Sigmoid colon (tissue), 7 donors: ENCODE measurements around the gene CC2D2A. TPM values are rescaled to one million over a fixed set of nuclear protein-coding genes. Genes with fewer than 3 reads are reported as not detected.

ENCODE experiments used
- DNase-seq: peaks from one replicate; pipeline ENCODE4 v3.0.0-alpha.2; 2019
- H3K27ac ChIP-seq, 4 donors: fragments of 200-600 bp; sonication (generic); one replicate each; pipeline ENCODE4 v1.5.1; 2016 to 2019; ENCODE audit warnings: mild to moderate bottlenecking in 1 of 4
- H3K27me3 ChIP-seq, 3 donors: fragments of 200-600 bp; sonication (generic); one replicate each; pipeline ENCODE4 v1.5.1; 2019; ENCODE audit warnings: mild to moderate bottlenecking in 1 of 3
- H3K36me3 ChIP-seq, 4 donors: fragments of 200-600 bp; sonication (generic); one replicate each; pipeline ENCODE4 v1.5.1; 2016 to 2019
- H3K4me1 ChIP-seq, 4 donors: fragments of 200-600 bp; sonication (generic); one replicate each; pipeline ENCODE4 v1.5.1; 2017 to 2019
- H3K4me3 ChIP-seq, 4 donors: fragments of 200-600 bp; sonication (generic); one replicate each; pipeline ENCODE4 v1.5.1; 2017 to 2019; ENCODE audit warnings: mild to moderate bottlenecking in 2 of 4, moderate library complexity in 1 of 4
- H3K9me3 ChIP-seq, 4 donors: fragments of 200-600 bp in 3 of 4; sonication (generic) in 3 of 4; one replicate each; pipeline versions ENCODE4 v1.5.1 to v1.6.1; 2013 to 2019
- EP300 ChIP-seq, 4 donors: sonication (generic); formaldehyde crosslinking; IDR thresholded peaks; one replicate each; pipeline ENCODE4 v1.6.1; 2017; ENCODE audit warnings: antibody characterized with exemption in 4 of 4
- POLR2A ChIP-seq, 2 donors: fragments of 450-650 bp; IDR thresholded peaks; one replicate each; pipeline ENCODE4 v1.6.1; 2016; ENCODE audit warnings: antibody characterized with exemption in 2 of 2, mild to moderate bottlenecking in 2 of 2, moderate library complexity in 2 of 2
- POLR2AphosphoS5 ChIP-seq, 4 donors: sonication (generic); formaldehyde crosslinking; IDR thresholded peaks; one replicate each; pipeline ENCODE4 v1.6.1; 2017; ENCODE audit warnings: antibody characterized with exemption in 4 of 4
- WGBS, 2 donors: extraction: QIAGEN DNeasy Blood & Tissue Kit; methylation state at CpG; one replicate each; pipeline ENCODE4 v1.1.7; 2013; 5-methylcytosine and 5-hydroxymethylcytosine counted together
- intact Hi-C: fragments of 100-400 bp; cut with DNase I; formaldehyde crosslinking; loops from one replicate; pipeline ENCODE4 v1.15.1; 2023
- polyA plus RNA-seq, 3 donors: library from polyadenylated mRNA; stranded (reverse); fragments of 200-250 nt; gene quantifications; one replicate each; pipeline ENCODE4 v1.2.3, GENCODE V29; 2013
- total RNA-seq, 4 donors: library from RNA; depleted of rRNA; stranded (reverse); fragments of >200 nt; gene quantifications; one replicate each; pipeline ENCODE4 v1.1.0, GENCODE V29; 2016
- TF ChIP-seq, protein P1 (sequence below), 4 experiments: fragments of 450-650 bp in 3 of 4; fragments of 200-600 bp in 1 of 4; IDR thresholded peaks; one replicate each; pipeline ENCODE4 v1.5.1; 2016 to 2019; ENCODE audit warnings: antibody characterized with exemption in 4 of 4, mild to moderate bottlenecking in 3 of 4, moderate library complexity in 2 of 4
- donor health status: healthy with polysubstance abuse.
- donor health status: Bipolar disorder and iron deficiency.
- donor health status: healthy.

The CC2D2A gene
- total and polyA plus RNA-seq, 7 donors: 2.5 to 113 (median 41.0) TPM

DNA sequence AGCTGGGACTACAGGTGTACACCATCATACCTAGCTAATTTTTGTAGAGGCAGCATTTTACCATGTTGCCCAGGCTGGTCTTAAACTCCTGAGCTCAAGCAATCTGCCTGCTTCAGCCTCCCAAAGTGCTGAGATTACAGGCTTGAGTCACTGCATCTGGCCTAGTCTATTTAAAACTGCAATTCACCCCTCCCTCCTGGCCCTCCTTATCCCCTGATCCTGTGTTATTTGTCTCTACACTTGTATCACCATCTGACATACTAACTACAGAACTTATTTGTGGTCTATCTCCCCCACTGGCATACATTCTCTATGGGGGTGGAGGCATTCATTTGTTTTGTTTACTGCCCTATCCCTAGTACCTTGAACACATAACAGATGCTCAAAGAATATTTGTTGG lies 23.7 kb downstream of the CC2D2A start:
- H3K36me3 ChIP-seq: peaks cover 0 to 40% (median 4%) of the 10 kb centered on the region in 4 donors
- H3K9me3 ChIP-seq: peaks cover 0 to 7% (median 0%) of the 10 kb centered on the region in 4 donors
- no peak overlapping the region for H3K27ac ChIP-seq
- DNase-seq: no peak
- no peak overlapping the region for H3K4me3 ChIP-seq
- H3K27me3 ChIP-seq: no peaks in the 10 kb centered on the region
- H3K4me1 ChIP-seq: peaks cover 0 to 10% (median 5%) of the 10 kb centered on the region in 4 donors
- TF ChIP-seq EP300 (IDR thresholded peaks at IDR 0.05) (no peak), POLR2AphosphoS5 (IDR thresholded peaks at IDR 0.05) (no peak), POLR2A (IDR thresholded peaks at IDR 0.05) (no peak)
- TF ChIP-seq, protein P1, sequence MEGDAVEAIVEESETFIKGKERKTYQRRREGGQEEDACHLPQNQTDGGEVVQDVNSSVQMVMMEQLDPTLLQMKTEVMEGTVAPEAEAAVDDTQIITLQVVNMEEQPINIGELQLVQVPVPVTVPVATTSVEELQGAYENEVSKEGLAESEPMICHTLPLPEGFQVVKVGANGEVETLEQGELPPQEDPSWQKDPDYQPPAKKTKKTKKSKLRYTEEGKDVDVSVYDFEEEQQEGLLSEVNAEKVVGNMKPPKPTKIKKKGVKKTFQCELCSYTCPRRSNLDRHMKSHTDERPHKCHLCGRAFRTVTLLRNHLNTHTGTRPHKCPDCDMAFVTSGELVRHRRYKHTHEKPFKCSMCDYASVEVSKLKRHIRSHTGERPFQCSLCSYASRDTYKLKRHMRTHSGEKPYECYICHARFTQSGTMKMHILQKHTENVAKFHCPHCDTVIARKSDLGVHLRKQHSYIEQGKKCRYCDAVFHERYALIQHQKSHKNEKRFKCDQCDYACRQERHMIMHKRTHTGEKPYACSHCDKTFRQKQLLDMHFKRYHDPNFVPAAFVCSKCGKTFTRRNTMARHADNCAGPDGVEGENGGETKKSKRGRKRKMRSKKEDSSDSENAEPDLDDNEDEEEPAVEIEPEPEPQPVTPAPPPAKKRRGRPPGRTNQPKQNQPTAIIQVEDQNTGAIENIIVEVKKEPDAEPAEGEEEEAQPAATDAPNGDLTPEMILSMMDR (IDR thresholded peaks at IDR 0.05): no peak
- intact Hi-C loops: no loop called here

DNA sequence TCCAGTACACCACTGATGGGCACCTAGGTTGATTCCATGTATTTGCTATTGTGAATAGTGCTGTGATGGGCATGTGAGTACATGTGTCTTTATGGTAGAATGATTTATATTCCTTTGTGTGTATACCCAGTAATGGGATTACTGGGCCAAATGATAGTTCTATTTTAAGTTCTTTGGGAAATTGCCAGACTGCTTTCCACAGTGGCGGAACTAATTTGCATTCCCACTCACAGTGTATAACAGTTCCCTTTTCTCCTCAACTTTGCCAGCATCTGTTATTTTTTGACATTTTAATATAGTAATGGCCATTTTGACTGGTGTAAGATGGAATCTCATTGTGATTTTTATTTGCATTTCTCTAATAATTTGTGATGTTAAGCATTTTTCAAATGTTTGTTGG lies 25.9 kb downstream of the CC2D2A start:
- peaks cover 0 to 4% (median 0%) of the 10 kb centered on the region in 4 donors for H3K4me1 ChIP-seq
- no peaks in the 10 kb centered on the region for H3K27me3 ChIP-seq
- 83 to 90% methylated on average over 1 of the region's 1 CpG for WGBS, 2 donors
- H3K27ac ChIP-seq: no peak overlapping the region
- peaks cover 0 to 20% (median 3%) of the 10 kb centered on the region in 4 donors for H3K36me3 ChIP-seq
- no peak for DNase-seq
- peaks cover 0 to 5% (median 0%) of the 10 kb centered on the region in 4 donors for H3K9me3 ChIP-seq
- H3K4me3 ChIP-seq: no peak overlapping the region
- TF ChIP-seq EP300 (IDR thresholded peaks at IDR 0.05) (no peak), POLR2A (IDR thresholded peaks at IDR 0.05) (no peak), POLR2AphosphoS5 (IDR thresholded peaks at IDR 0.05) (no peak)
- TF ChIP-seq, protein P1 (IDR thresholded peaks at IDR 0.05): no peak
- intact Hi-C loops: no loop called here

DNA sequence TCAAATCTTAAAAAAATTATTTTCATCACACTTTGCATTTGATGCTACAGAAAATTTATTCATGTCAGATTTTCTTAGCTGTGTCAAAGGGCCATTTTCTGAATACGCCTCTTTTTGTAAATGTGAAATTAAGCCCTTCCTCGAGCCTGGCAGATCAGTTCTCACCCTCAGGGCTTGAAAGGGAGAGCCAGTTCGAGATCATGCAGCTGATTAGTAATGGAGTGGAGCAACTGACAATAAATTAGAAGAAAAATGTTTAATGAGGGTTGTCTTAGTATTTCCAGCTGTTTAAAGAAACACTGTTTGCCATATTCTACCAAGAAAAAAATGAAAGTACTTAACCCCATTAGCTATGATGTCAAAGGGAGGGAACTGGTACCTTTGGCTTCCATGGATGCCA lies 28.7 kb downstream of the CC2D2A start:
- 74 to 80% methylated on average over 3 of the region's 3 CpGs for WGBS, 2 donors
- DNase-seq: no peak
- no peak overlapping the region for H3K4me3 ChIP-seq
- peaks cover 0 to 38% (median 6%) of the 10 kb centered on the region in 4 donors for H3K36me3 ChIP-seq
- TF ChIP-seq EP300 (IDR thresholded peaks at IDR 0.05) (no peak), POLR2AphosphoS5 (IDR thresholded peaks at IDR 0.05) (no peak), POLR2A (IDR thresholded peaks at IDR 0.05) (no peak)
- TF ChIP-seq, protein P1 (IDR thresholded peaks at IDR 0.05): no peak
- peaks cover 0 to 5% (median 0%) of the 10 kb centered on the region in 4 donors for H3K9me3 ChIP-seq
- H3K27me3 ChIP-seq: no peaks in the 10 kb centered on the region
- no peak overlapping the region for H3K27ac ChIP-seq
- H3K4me1 ChIP-seq: peaks cover 0 to 4% (median 0%) of the 10 kb centered on the region in 4 donors
- intact Hi-C loops: no loop called here

DNA sequence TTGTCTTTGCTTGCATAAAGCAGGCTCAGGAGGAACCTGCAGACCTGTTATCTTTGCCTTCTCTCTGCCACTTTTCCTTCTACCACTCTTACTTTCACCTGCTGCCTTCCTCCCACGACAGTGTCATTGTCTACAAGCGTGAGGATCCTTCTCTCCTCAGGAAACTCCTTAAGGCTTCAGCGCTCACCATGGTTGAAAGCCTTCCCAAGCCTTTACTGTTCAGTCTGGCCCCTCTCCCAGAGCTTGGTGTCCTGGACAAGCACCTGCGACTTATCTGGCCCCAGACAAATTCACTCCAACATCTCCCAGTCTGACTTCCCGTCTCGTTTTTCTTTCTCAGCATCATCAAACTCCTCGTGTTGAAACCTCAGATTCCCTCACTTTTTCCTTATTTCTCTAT lies 31.0 kb downstream of the CC2D2A start:
- 87 to 91% methylated on average over 7 of the region's 7 CpGs for WGBS, 2 donors
- H3K4me1 ChIP-seq: peaks cover 0 to 4% (median 0%) of the 10 kb centered on the region in 4 donors
- TF ChIP-seq EP300 (IDR thresholded peaks at IDR 0.05) (no peak), POLR2A (IDR thresholded peaks at IDR 0.05) (no peak), POLR2AphosphoS5 (IDR thresholded peaks at IDR 0.05) (no peak)
- TF ChIP-seq, protein P1 (IDR thresholded peaks at IDR 0.05): no peak
- intact Hi-C loops: no loop called here
- H3K36me3 ChIP-seq: peaks cover 0 to 56% (median 9%) of the 10 kb centered on the region in 4 donors
- H3K4me3 ChIP-seq: no peak overlapping the region
- no peaks in the 10 kb centered on the region for H3K27me3 ChIP-seq
- no peak for DNase-seq
- no peak overlapping the region for H3K27ac ChIP-seq
- H3K9me3 ChIP-seq: peaks cover 0 to 5% (median 0%) of the 10 kb centered on the region in 4 donors

DNA sequence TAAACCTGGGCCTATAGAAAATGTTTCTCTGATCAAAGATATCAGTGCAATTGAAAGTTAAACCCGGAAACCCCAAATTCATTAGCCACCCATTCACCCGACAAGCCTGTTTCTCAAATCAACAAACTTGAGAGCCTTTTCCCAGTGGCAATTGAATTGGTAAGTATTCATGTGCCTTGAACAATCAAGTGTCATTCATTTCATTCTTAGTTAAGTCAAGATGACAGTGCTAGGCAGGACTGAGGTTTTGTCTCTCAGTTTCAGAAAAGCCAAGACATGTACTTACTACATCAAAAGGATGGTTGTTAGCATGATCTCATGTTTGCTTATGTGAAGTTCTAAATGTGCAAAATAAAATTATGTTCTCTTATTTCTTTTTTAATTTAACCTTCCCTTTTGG lies 32.3 kb downstream of the CC2D2A start:
- WGBS, 2 donors: 92% methylated on average over 2 of the region's 2 CpGs
- H3K9me3 ChIP-seq: peaks cover 0 to 3% (median 0%) of the 10 kb centered on the region in 4 donors
- TF ChIP-seq POLR2AphosphoS5 (IDR thresholded peaks at IDR 0.05): no peak
- no peak for TF ChIP-seq POLR2A (IDR thresholded peaks at IDR 0.05)
- TF ChIP-seq, protein P1 (IDR thresholded peaks at IDR 0.05): no peak
- TF ChIP-seq EP300 (IDR thresholded peaks at IDR 0.05): no peak
- H3K27ac ChIP-seq: no peak overlapping the region
- H3K4me1 ChIP-seq: peaks cover 0 to 4% (median 0%) of the 10 kb centered on the region in 4 donors
- no peaks in the 10 kb centered on the region for H3K27me3 ChIP-seq
- no peak for DNase-seq
- peaks cover 0 to 60% (median 9%) of the 10 kb centered on the region in 4 donors for H3K36me3 ChIP-seq
- intact Hi-C loops: no loop called here
- no peak overlapping the region for H3K4me3 ChIP-seq
